Iris pigment epithelial cell (primary cell): Measurements from ENCODE around the gene PRRT1.
A peak's percentile ranks its signal among the peaks of the same experiment; 100 is the strongest.

Experiments
- DNase-seq: peaks from one replicate; pipeline ENCODE4 v3.0.0-alpha.2; 2011; ENCODE audit warnings: low read depth

PRRT1 gene

GRCh38 chr6:32120573-32121059, 31.1 kb downstream of the PRRT1 start:
- no peak for DNase-seq

- DNase-seq: peak; percentile 88
These were observed 32.7 kb downstream of the PRRT1 start for GRCh38 chr6:32118782-32119628.

DNA sequence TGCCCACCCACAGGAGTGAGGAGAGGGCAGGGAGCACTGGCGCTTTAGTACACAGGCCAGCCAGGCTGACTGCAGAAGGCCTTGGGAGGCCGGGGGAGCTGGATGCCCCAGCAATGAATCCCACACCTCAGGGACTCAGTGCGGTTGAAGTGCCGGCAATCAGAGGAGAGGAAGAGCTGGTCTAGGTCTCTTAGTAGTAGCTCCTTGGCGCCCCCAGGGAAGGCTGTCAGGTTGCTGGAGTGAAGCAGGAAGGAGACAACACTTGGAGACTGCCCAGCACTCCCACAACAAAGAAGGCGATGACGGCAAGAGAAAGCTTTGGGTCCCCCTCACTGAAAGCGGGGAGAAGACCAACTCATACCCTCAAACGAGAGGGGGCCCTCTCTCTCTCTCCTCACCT, 34.3 kb downstream of the PRRT1 start:
- DNase-seq: no peak

- no peak for DNase-seq
These were observed 35.1 kb downstream of the PRRT1 start for GRCh38 chr6:32116674-32117073.

DNA sequence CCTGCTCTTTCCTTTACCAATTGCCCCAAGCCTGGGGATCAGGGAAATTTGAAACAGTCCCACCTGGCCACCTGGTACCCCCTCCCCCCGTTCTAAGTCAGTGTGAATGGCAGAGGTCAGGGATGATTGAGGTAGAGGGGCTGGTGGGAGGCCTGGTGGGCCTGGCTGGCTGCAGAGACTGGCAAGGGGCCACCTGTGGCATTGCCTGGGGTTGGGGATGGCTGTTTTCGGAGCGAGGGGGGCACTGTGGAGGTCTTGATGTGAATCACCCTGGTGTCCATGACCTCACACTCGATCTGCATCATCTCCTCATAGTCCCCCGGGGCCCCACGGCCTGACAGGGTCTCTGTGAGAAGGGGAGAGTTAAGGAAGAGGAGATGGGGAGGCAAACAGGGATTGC, 36.1 kb downstream of the PRRT1 start:
- DNase-seq: no peak

- peak; percentile 66 for DNase-seq
These were observed 36.9 kb downstream of the PRRT1 start for GRCh38 chr6:32114796-32115195.

DNA sequence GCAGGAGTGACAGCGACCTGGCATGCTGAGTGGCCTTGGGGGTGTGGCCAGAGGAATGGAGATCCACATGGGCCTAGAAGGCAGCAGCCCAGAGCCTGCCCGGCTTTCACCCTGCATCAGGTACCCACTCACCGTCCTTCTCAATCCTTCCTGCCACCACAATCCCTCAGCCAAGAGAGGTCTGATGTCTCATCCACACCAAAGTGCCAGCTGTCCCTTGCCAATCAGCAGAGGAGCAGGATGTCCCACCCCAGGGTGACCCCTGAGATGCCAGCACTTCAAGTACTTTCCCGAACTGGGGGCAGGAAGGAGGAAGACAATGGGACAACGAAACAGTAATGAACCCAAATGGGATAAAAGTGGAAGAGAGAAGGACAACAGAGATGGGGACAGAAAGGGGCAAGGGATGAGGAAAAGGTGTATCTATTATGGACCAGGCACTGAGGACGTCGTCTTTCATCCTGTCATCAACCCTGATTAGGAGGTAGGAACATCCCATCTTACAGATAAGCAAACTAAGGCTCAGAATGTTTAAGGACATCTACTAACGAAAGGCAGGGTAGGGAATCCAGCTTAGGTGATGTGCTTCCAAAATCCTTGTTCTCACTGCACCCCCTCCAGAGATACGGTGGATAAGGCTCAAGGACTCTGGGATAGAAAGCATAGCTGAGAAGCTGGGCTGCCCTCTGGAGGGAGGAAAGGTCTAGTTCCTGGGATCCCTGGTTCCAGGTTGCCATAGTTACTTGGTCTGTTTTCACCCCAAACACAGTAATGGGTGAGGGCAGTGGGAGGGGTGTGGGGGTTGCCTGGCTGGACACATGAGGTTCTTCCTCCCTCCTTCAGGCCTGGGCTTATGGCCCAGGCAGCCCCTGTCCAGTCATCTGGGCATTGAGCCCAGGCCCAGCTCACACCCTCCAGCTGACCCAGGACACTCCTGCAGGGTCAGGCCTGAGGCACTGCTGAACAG, 38.1 kb downstream of the PRRT1 start:
- peak; percentile 89 for DNase-seq

- no peak for DNase-seq
These were observed 39.2 kb downstream of the PRRT1 start for GRCh38 chr6:32112431-32112980.

GRCh38 chr6:32111424-32112066, 40.2 kb downstream of the PRRT1 start:
- DNase-seq: no peak

DNA sequence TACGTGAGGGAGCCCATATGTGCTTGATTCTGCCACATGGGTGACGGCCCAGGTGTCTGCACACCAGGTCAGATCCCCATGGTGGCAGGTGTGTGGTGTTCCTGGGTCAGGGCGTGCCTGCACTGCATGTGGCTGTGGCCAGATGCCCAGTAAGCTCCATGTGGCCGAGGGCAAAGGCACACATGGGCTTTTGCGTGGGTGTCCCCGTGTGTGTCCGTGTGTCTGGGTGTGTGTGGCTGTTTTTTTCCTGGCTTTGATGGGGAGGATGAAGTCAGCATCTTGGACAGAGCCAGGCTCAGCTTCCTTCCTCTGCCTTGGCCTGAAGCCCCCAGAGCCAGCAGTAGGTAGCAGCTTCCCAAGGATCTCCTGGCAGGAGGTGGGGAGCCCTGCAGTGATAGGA, 41.1 kb downstream of the PRRT1 start:
- no peak for DNase-seq

GRCh38 chr6:32109765-32110160, 42.0 kb downstream of the PRRT1 start:
- DNase-seq: no peak

DNA sequence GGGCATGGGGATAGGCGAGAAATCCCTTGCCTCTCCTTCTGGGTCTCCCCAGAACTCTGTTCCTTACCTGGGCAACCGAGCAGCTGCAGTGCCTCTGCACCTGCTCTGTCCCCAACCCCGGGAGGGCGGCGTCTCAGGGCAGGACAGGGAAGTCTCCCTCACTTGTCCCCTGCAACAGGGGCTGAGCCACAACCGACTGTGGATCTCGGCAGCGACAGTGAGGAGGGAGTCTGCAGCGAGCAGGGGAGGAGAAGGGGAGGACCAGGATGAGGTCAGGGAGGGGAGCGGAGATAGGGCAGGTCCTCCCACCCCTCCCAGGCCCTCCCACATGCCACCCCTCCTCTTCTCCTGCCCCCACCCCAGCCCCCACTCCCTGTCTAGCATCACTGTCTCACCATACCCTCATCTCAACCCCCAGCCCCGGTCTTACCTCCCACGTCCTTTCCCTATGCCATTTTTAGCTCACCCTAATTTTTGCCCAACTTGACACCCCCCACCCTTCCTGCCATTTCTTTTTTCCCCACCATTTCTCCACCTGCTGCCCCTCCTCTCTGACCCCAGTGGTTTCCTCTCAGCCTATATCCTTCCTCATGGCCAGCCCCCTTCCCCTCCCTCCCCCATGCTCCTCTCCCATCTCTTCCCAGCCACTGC, 42.5 kb downstream of the PRRT1 start, which contains the start of gene TNXB:
Gene TNXB (minus strand): TSS at position 225 of the 651 bp plus-strand sequence. CDS start 11,140 bp downstream, outside the sequence.
- DNase-seq: no peak

- no peak for DNase-seq
These were observed 43.0 kb downstream of the PRRT1 start for GRCh38 chr6:32108727-32109113.

- no peak for DNase-seq
These were observed 43.6 kb downstream of the PRRT1 start for GRCh38 chr6:32108094-32108627.

GRCh38 chr6:32107406-32107805, 44.3 kb downstream of the PRRT1 start:
- DNase-seq: no peak

DNA sequence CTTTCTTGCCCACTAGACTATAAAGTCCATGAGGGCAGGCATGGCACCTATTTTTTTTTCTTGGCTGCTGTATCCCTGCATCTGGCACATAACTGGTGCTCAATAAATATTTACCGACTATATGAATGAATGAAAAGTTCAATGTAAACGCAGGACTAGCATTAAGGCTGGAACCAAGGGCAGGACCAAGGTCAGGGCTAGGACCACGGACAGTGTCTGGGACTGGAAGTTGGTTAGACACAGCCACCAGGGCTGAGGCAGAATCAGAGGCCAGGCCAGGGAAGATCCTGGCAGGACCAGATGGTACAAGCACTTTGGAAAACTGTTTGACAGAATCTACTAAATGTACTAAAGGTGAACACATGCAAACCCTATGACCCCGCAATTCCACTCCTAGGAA, 46.3 kb downstream of the PRRT1 start:
- no peak for DNase-seq

GRCh38 chr6:32102255-32102654, 49.5 kb downstream of the PRRT1 start:
- DNase-seq: no peak

GRCh38 chr6:32100251-32100650, 51.5 kb downstream of the PRRT1 start:
- peak; percentile 45 for DNase-seq
